C4-2B (cell line): Measurements from ENCODE around the gene THAP6.
A peak's percentile ranks its signal among the peaks of the same experiment; 100 is the strongest.
"Not testable (repeated sequence)": the region's sequence is repeated elsewhere in the genome, so short reads cannot be mapped to it uniquely, and the experiment has no call there.

Source experiments
- H3K27ac ChIP-seq: fragments of 450-650 bp; 2 replicates; pipeline ENCODE4 v1.5.1; 2017
- CTCF ChIP-seq: fragments of 450-650 bp; conservative IDR thresholded peaks from 2 replicates; pipeline ENCODE4 v1.5.1; 2017; ENCODE audit warnings: mild to moderate bottlenecking
- ZFX ChIP-seq: fragments of 450-650 bp; IDR thresholded peaks from 2 replicates; pipeline ENCODE4 v1.6.1; 2017

THAP6 gene

GRCh38 chr4:75511841-75512240 lies 2.4 kb upstream of the THAP6 start:
- H3K27ac ChIP-seq = no peak overlapping the region
- TF ChIP-seq ZFX (no peak), CTCF (no peak)

- H3K27ac ChIP-seq = no peak overlapping the region
Observed at GRCh38 chr4:75512386-75513211, 1.7 kb upstream of the THAP6 start.

GRCh38 chr4:75513526-75514130 lies 645 bp upstream of the THAP6 start:
- TF ChIP-seq CTCF (no peak), ZFX (peak; percentile 28; the same call in 1 of the 2 replicates)
- H3K27ac ChIP-seq = peak overlapping the region; percentile 78

More at GRCh38 chr4:75512386-75513211, 1.7 kb upstream of the THAP6 start:
- TF ChIP-seq ZFX = no peak
- no peak for TF ChIP-seq CTCF

GRCh38 chr4:75514949-75515612 lies 808 bp downstream of the THAP6 start:
- peak overlapping the region; percentile 78 for H3K27ac ChIP-seq
- TF ChIP-seq ZFX (no peak), CTCF (no peak)

- TF ChIP-seq CTCF (no peak), ZFX (no peak)
Observed at GRCh38 chr4:75516144-75516543, 1.9 kb downstream of the THAP6 start.

GRCh38 chr4:75519452-75519851 lies 5.2 kb downstream of the THAP6 start:
- not testable (repeated sequence) for H3K27ac ChIP-seq

More at GRCh38 chr4:75516144-75516543, 1.9 kb downstream of the THAP6 start:
- no peak overlapping the region for H3K27ac ChIP-seq

- TF ChIP-seq ZFX (no peak), CTCF (no peak)
- H3K27ac ChIP-seq = no peak overlapping the region
Observed at GRCh38 chr4:75525086-75525485, 10.8 kb downstream of the THAP6 start.
